Mononuclear cell (primary cell): ENCODE measurements around the gene ITPRID1. TPM values are rescaled to one million over a fixed set of nuclear protein-coding genes. Genes with fewer than 3 reads are reported as not detected.
"Not testable (repeated sequence)": the region's sequence is repeated elsewhere in the genome, so short reads cannot be mapped to it uniquely, and the experiment has no call there.

Experiments used
- H3K27me3 ChIP-seq: 2 replicates; pipeline ENCODE4 v1.6.0; 2011; ENCODE audit warnings: low read length, control low read depth; ENCODE audit not compliant: insufficient read depth
- H3K4me1 ChIP-seq: 2 replicates; pipeline ENCODE4 v1.5.1; 2011; ENCODE audit warnings: mild to moderate bottlenecking, low read length, control low read depth; ENCODE audit not compliant: insufficient read depth
- H3K4me3 ChIP-seq: 2 replicates; pipeline ENCODE4 v1.5.1; 2011; ENCODE audit warnings: mild to moderate bottlenecking, low read length, moderate library complexity
- H3K9me3 ChIP-seq: 2 replicates; pipeline ENCODE4 v1.5.1; 2011; ENCODE audit warnings: low read depth, mild to moderate bottlenecking, control low read depth, low read length
- total RNA-seq: library from RNA; depleted of rRNA; stranded (reverse); fragments of >200 nt; gene quantifications from one replicate; pipeline ENCODE4 v1.2.3, GENCODE V29; 2012

Gene ITPRID1
- total RNA-seq, 1 donor = 0.73 TPM

DNA sequence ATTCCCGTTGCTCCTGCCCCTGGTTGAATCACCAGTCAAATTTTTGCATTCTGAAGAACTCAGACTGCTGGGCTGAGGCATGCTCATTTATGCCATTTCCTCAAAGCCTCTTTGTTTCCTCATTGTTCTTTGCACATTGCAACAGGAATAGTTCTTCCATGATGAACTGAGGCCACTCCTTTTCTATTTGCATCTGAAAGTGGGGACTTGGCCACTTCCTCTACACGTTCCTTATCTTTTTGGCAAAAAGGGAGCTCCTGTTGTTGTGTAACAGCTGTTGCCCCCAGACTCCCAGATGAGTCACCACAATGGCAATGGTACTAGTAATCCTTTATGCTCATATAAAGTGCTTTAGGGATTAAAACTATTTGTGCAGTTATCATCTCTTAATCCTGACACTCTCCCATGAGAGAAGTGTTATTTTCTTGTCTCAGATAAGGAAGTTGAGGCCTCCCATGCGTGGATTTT, 20.1 kb upstream of the ITPRID1 start:
- no peaks in the 10 kb centered on the region for H3K4me1 ChIP-seq
- H3K27me3 ChIP-seq = no peaks in the 10 kb centered on the region
- no peaks in the 10 kb centered on the region for H3K9me3 ChIP-seq
- no peak overlapping the region for H3K4me3 ChIP-seq

DNA sequence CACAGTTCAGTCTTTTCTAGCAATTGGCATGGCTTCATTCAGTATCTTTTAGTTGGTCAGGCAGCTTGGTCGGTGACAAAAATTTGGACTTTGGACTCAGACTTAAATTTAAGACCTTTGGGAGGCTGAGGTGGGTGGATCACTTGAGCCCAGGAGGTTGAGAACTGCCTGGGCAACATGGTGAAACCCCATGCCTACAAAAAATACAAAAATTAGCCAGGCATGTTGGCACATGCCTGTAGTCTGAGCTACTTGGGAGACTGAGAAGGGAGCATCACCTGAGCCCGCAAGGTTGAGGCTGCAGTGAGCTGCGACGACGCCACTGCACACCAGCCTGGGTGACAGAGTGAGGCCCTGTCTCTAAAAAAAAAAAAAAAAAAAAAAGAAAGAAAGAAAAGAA, 19.5 kb upstream of the ITPRID1 start:
- H3K4me3 ChIP-seq = no peak overlapping the region
- H3K27me3 ChIP-seq = no peaks in the 10 kb centered on the region
- H3K9me3 ChIP-seq = no peaks in the 10 kb centered on the region
- no peaks in the 10 kb centered on the region for H3K4me1 ChIP-seq

DNA sequence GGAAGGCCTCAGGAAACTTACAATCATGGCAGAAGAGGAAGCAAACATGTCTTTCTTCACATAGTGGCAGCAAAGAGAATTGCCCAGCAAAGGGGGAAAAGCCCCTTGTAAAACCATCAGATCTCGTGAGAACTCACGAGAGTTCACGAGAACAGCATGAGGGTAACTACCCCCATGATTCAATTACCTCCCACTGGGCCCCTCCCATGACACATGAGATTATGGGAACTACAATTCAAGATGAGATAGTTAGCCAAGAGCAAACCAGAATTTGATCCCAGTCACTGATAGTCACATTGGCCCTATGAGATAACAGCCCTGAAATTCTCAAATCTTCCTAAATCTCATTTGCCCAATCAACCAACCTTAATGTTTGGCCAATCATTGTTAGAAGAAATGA, 18.2 kb upstream of the ITPRID1 start:
- Histone ChIP-seq H3K4me3 (no peak overlapping the region), H3K4me1 (no peaks in the 10 kb centered on the region), H3K27me3 (no peaks in the 10 kb centered on the region), H3K9me3 (no peaks in the 10 kb centered on the region)

DNA sequence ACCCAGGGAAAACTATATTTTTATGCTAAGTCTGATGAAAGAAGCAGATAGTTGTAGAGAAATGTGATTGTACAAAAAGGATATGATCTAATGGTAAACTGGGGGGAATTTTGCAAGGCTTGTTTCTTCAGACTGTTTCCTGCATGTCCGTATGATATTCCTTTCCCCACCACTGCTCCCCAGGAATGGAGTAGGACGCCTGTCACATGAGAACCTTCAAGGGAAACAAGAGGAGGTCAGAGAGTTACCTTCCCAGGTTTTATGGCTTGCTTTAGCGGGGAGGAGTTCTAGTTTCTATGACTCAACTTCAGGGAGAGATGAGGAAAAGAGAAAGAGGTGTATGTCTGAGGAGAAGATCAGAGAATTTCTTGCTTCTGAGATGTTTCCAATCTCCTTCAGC, 16.4 kb upstream of the ITPRID1 start:
- Histone ChIP-seq H3K4me1 (no peaks in the 10 kb centered on the region), H3K27me3 (no peaks in the 10 kb centered on the region), H3K4me3 (no peak overlapping the region), H3K9me3 (no peaks in the 10 kb centered on the region)

DNA sequence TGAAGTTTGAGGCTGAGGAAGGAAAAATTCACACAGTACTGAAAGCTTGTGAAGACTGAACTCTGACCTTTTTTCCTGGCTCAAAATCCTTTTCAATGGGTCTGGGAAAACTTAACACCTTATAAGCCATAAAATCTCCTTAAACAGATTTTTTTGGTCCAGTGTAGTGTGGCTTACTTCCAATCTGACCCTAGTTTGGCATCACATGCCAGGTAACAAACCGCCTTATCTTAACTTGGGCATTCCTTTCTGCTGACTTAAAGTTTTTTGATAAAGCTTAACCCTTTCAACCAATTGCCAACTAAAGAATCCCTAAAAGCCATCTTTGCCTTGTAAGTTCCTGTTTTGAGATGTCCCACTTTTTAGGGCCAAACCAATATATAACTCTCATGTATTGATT, 13.2 kb upstream of the ITPRID1 start:
- no peak overlapping the region for H3K4me3 ChIP-seq
- no peaks in the 10 kb centered on the region for H3K4me1 ChIP-seq
- no peaks in the 10 kb centered on the region for H3K27me3 ChIP-seq
- no peaks in the 10 kb centered on the region for H3K9me3 ChIP-seq

DNA sequence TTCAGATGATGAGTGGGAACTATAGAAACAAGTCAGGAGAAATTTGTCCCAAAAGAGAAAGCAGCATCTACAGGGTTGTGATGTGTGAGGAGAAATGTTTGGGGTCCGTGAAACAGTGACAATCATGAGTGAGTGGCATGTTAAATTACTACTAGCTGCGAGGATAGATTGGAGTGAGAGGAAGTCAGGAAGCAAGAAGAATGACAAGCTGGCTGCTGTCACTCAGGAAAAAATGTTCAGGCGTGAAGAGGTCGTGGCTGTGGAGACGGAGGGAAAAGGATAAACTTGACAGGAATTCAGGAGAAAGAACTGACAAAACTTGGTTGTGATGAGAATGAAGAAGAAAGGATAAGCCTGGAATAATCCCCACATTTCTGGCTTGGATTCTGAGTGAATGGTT, 5.1 kb upstream of the ITPRID1 start:
- Histone ChIP-seq H3K27me3 (no peaks in the 10 kb centered on the region), H3K4me3 (no peak overlapping the region), H3K9me3 (no peaks in the 10 kb centered on the region), H3K4me1 (no peaks in the 10 kb centered on the region)

DNA sequence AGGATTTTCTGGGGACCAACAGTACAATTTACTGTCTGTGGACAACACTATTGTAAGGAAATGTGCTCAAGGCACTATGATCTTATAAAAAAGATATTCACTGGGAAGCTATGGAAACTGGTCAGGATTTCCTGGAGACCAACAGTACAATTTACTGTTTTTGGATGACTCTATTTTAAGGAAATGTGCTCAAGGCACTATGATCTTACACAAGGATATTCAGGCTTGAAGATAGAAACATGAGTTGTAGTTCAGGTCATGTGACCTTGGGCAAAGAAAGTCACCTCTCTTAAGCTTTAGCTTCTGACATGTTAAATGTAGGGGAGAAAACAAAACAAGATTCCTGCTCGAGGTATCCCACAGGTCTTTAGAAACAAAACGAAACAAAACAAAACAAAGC, 1.7 kb upstream of the ITPRID1 start:
- H3K4me1 ChIP-seq = no peaks in the 10 kb centered on the region
- H3K9me3 ChIP-seq = no peaks in the 10 kb centered on the region
- no peaks in the 10 kb centered on the region for H3K27me3 ChIP-seq
- H3K4me3 ChIP-seq = no peak overlapping the region

DNA sequence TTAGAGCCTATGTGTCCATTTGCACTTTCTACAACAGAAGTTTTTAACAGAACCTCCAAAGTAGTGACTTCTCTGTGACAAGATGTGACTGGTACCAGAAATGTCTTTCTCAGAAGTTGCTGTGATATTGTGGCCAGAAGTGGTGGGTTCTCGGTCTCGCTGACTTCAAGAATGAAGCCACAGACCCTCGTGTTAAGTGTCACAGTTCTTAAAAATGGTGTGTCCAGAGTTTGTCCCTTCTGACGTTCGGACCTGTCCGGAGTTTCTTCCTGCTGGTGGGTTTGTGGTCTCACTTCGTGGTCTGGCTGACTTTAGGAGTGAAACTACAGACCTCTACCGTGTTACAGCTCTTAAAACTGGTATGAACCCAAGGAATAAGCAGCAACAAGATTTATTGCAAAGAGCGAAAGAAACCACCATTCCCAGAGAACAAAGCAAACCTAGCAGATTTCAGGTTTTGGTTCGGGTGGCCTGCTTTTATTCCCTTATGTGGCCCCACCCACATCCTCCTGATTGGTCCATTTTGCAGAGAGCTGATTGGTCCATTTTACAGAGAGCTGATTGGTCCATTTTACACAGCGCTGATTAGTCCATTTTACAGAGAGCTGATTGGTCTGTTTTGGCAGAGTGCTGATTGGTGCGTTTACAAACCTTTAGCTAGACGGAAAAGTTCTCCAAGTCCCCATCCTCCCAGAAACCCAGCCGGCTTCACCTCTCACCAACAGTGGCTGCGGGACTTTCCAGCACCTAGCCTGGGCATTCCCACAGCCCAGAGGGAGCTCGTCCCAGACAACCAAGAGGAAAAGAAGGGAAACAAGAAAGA, 3.0 kb downstream of the ITPRID1 start:
- H3K9me3 ChIP-seq = no peaks in the 10 kb centered on the region
- no peaks in the 10 kb centered on the region for H3K4me1 ChIP-seq
- H3K27me3 ChIP-seq = no peaks in the 10 kb centered on the region
- no peak overlapping the region for H3K4me3 ChIP-seq

DNA sequence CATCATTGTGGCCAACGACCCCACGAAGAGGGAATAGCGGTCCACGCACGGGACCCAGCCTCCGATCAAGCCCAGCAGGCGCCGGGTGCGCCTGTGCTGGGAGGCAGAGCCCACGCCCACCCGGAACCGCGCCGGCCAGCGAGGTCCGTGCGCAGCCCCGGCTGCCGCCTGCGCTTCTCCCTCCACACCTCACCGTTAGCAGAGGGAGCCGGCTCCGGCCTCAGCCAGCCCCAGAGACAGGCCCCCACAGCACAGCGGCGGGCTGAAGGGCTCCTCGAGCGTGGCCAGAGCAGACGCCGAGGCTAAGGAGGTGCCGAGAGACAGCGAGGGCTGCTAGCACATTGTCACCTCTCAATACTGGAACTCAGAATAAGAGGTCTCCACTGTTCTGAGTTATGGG, 3.6 kb downstream of the ITPRID1 start:
- no peak overlapping the region for H3K4me3 ChIP-seq
- H3K27me3 ChIP-seq = no peaks in the 10 kb centered on the region
- H3K9me3 ChIP-seq = no peaks in the 10 kb centered on the region
- H3K4me1 ChIP-seq = no peaks in the 10 kb centered on the region

DNA sequence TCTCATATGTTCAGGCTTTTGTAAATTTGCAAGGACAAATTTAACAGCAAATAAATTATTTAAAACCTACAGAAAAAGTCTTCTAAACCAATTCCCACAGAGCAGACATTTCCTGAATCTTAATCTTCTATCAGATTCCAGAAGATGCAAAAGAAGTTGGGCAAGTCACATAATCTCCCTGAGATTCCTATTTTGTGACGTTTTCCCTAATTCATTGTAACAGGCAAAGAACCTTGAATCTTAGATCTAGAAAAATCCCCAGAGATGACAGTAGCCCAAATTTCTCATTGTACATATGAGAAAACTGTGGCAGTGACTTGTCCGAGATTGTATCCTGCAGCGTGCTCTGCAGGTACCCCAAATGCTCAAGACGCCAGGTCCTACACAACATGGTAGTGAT, 4.9 kb downstream of the ITPRID1 start:
- H3K4me3 ChIP-seq = no peak overlapping the region
- no peaks in the 10 kb centered on the region for H3K9me3 ChIP-seq
- no peaks in the 10 kb centered on the region for H3K4me1 ChIP-seq
- no peaks in the 10 kb centered on the region for H3K27me3 ChIP-seq

DNA sequence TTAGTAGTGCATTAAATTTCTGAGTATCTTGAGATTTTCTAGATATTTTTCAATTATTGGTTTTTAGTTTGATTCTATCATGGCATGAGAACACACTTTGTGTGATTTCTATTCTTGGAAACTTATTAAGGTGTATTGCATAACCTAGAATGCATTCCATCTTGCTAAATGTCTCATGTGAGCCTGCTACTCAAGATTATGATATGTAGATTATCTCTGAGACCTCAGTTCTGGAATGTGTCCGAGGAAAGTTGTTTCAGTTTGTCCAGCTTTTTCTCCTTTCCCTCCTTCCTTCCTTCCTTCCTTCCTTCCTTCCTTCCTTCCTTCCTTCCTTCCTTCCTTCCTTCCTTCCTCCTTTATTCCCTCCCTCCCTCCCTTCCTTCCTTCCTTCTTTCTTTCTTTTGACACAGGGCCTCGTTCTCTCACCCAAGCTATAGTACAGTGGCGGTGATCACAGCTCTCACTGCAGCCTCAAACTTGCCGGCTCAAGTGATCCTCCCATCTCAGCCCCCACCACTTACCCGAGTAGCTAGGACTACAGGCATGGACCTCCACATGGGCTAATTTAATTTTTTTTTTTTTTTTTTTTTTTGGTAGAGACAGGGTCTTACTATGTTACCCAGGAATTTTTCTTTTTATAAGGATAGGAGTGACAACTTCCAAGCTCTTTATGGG, 7.6 kb downstream of the ITPRID1 start:
- Histone ChIP-seq H3K9me3 (no peaks in the 10 kb centered on the region), H3K27me3 (no peaks in the 10 kb centered on the region), H3K4me1 (no peaks in the 10 kb centered on the region), H3K4me3 (no peak overlapping the region)

DNA sequence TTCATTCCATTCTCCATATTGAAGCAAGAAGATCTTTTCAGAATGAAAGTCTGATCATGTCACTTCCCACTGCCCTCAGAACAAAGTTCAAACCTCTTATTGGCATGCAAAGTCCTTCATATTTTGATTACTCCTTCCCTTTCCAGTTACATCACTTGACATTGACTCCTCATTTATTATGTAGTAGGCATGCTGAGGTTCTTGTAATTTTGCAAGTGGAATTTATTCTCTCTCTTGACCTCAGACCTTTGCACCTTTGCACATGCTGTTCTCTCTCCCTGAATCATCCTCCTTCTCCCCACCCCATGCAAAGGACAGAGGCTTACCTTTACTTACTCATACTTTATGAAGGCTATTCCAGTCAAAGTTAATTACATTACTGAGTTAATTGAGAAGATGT, 13.0 kb downstream of the ITPRID1 start:
- Histone ChIP-seq H3K9me3 (no peaks in the 10 kb centered on the region), H3K4me1 (no peaks in the 10 kb centered on the region), H3K4me3 (no peak overlapping the region), H3K27me3 (no peaks in the 10 kb centered on the region)

DNA sequence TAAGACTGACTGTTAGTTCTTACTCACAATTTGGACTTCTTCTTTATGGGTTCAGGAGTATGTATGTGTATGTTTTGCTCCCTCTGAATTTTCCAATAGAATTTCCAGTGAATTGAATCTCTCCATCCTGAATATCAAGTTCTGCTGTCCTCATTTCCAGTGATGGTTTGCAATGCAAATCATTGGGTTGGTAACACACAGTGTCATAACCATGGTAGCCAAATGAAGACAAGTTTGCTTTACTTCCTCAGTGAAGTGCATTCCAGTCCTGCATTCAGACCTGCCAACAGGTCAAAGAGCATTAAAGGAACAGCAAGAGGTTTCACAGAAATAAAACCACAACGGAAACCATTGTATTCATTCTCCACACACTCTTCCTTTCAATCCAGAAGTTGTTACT, 15.2 kb downstream of the ITPRID1 start:
- Histone ChIP-seq H3K4me1 (no peaks in the 10 kb centered on the region), H3K4me3 (no peak overlapping the region), H3K27me3 (no peaks in the 10 kb centered on the region), H3K9me3 (no peaks in the 10 kb centered on the region)

DNA sequence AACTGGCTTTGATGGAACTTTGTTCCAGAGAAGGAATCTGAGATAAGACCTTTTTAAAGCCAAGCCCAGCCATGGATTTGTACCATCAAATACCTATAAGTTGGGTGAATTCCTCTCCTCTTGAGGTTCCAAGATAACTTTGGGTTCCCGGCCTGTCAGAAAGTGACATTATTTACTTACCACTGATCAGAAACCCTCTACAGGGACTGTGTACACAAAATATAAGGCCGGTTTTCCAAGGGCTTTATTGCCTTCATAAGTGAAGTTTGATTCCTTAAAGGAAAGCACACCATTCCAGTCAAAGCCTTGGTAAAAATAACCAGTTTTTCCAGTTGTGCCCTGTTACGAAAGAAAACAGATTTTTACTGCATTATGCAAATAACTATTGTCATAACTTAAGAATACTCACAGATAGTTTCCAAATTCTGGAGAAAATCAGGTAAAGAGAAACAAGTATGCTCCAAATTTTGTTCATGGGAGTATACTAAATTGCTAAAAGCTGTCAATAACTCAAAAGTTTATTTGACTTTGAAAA, 26.8 kb downstream of the ITPRID1 start:
- H3K9me3 ChIP-seq, H3K4me3 ChIP-seq, H3K4me1 ChIP-seq, H3K27me3 ChIP-seq: not testable (repeated sequence)

DNA sequence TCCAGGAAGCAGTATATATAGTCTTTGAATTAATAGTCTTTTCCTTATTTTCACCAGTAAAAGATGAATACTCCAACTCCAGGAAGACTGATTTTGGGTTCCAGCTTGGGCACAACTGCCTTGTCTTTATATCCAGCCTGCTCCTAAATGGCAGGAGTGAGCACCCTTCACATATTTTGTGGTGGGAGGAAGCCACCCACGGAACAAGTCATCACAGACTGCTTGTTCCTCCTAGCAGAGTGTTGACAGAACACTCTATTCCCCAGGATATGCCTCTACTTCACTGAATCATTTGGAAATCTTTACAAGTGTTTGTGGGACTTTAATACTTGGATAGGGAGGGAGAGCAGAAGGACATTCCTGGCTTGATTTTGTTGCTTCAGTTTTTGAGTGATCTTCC, 31.7 kb downstream of the ITPRID1 start:
- Histone ChIP-seq H3K9me3 (no peaks in the 10 kb centered on the region), H3K4me1 (no peaks in the 10 kb centered on the region), H3K27me3 (no peaks in the 10 kb centered on the region), H3K4me3 (no peak overlapping the region)

DNA sequence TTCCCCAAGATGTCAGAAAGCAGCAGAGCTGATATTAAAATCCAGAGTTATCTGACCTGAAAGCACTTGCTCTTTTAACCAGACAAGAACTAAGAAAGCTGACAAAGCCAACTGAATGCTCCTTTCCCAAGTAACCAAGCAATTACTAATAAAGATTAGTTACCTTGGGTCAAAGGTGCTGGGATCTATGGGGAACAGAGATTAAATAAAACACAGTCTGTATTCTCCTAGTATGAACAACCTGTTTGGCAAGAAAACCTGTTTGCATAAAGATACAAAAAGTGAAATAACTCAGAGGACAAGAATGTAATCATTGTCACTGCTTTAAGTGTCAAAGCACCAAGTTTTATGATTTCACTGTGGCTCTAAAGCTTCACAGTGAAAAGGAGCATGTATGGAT, 35.7 kb downstream of the ITPRID1 start:
- H3K9me3 ChIP-seq = no peaks in the 10 kb centered on the region
- H3K4me1 ChIP-seq = no peaks in the 10 kb centered on the region
- no peak overlapping the region for H3K4me3 ChIP-seq
- H3K27me3 ChIP-seq = no peaks in the 10 kb centered on the region
